H1 (cell line): ENCODE results near the gene PRKAR1B. TPM values are rescaled to one million over a fixed set of nuclear protein-coding genes. Genes with fewer than 3 reads are reported as not detected.

Experiments used
- CBX5 ChIP-seq: fragments of 300-800, 300-1000 bp; sonication (generic); IDR thresholded peaks from 2 replicates; pipeline ENCODE4 v1.7.1; 2016; ENCODE audit warnings: antibody characterized with exemption, low read length, low read depth
- E2F6 ChIP-seq: IDR thresholded peaks from 2 replicates; pipeline ENCODE4 v1.6.1; 2012; ENCODE audit warnings: inconsistent platforms
- GABPA ChIP-seq: IDR thresholded peaks from 2 replicates; pipeline ENCODE4 v1.6.1; 2011; ENCODE audit warnings: mild to moderate bottlenecking, low read length, moderate library complexity, borderline replicate concordance; ENCODE audit not compliant: insufficient read depth
- JUN ChIP-seq: IDR thresholded peaks from 2 replicates; pipeline ENCODE4 v1.6.1; 2011; ENCODE audit warnings: low read depth, mild to moderate bottlenecking, improper control_type of control experiment, low read length
- KDM1A ChIP-seq: fragments of 200-600, 300-600 bp; sonication (generic); IDR thresholded peaks from 2 replicates; pipeline ENCODE4 v1.7.1; 2016; ENCODE audit warnings: mild to moderate bottlenecking, low read length, borderline replicate concordance
- NANOG ChIP-seq: IDR thresholded peaks from 2 replicates; pipeline ENCODE4 v1.6.1; 2011; ENCODE audit warnings: low read length, low read depth, mild to moderate bottlenecking, inconsistent platforms; ENCODE audit not compliant: insufficient read depth, poor library complexity, severe bottlenecking
- POLR2AphosphoS5 ChIP-seq: IDR thresholded peaks from 2 replicates; pipeline ENCODE4 v1.6.1; 2011; ENCODE audit warnings: low read depth, low read length
- POU5F1 ChIP-seq: IDR thresholded peaks from 2 replicates; pipeline ENCODE4 v1.6.1; 2011; ENCODE audit warnings: low read depth, mild to moderate bottlenecking, low read length, moderate library complexity
- TAF1 ChIP-seq: IDR thresholded peaks from 2 replicates; pipeline ENCODE4 v1.6.1; 2011; ENCODE audit warnings: mild to moderate bottlenecking, low read depth, low read length
- polyA plus RNA-seq, 7 experiments: library from polyadenylated mRNA; depleted of rRNA in 3 of 7; stranded (reverse) in 5 of 7; unstranded in 2 of 7; fragments of >200 nt in 5 of 7; fragments of 200-250 nt in 2 of 7; gene quantifications; 1 replicate in 5 of 7; 2 replicates in 1 of 7; 4 replicates in 1 of 7; pipeline versions ENCODE4 v1.2.1 to v1.2.3, GENCODE V29; 2011 to 2013; ENCODE audit warnings: missing spikeins in 2 of 7, mixed read lengths in 2 of 7
- total RNA-seq: library from RNA; stranded (reverse); fragmentation: NEBNext Ultra II Directional; extraction: Animal tissue kit (Norgen Biotek cat#: 25700); gene quantifications from 2 replicates; pipeline ENCODE4 v1.2.1, GENCODE V29; 2021
- TF ChIP-seq, protein P1 (sequence below): fragments of 300-600 bp; sonication (generic); IDR thresholded peaks from 2 replicates; pipeline ENCODE4 v1.7.1; 2012; ENCODE audit warnings: low read length, moderate library complexity, mild to moderate bottlenecking, inconsistent platforms; ENCODE audit not compliant: insufficient replicate concordance

Gene PRKAR1B
- total and polyA plus RNA-seq, 2 of the 8 experiments (the other 6 are each of a cell fraction or from before 2014, with no cell fraction given): 12.3 to 55.7 TPM

DNA sequence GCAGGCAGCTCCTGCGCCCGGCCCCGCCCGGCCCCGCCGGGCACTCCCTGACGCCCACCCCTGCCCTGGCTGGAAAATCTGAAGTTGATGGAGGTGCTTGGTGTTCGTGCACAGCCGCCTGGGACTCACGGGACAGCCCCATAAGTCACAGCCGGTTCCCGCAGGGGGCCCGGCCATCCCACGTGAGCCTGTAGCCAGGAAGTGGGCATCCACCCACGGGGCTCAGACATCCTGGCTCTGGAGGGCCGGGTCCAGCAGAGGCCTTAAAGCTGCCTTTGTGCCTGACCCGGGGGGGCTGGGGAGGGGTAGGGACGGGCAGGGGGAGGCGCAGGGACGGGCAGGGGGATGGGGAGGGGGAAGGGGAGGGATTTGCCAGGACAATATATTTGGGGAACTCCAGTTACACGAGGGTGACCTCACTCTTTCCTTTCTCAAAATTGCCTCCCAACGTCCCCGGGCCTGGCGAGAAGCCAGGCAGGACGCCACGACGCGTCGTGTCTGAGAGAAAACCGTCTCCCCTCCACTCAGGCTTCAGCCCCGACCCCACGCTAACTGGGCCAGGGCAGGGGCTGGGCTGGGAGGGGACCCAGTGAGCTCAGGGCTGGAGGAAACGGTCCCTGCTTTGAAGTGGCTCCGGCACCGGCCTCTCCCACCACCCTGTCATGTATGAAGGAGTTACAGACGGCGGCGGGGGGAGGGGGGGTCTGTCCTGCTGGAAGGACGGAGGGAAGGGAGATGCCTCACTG, 125.3 kb downstream of the PRKAR1B start (continued):
- TF ChIP-seq, protein P1, sequence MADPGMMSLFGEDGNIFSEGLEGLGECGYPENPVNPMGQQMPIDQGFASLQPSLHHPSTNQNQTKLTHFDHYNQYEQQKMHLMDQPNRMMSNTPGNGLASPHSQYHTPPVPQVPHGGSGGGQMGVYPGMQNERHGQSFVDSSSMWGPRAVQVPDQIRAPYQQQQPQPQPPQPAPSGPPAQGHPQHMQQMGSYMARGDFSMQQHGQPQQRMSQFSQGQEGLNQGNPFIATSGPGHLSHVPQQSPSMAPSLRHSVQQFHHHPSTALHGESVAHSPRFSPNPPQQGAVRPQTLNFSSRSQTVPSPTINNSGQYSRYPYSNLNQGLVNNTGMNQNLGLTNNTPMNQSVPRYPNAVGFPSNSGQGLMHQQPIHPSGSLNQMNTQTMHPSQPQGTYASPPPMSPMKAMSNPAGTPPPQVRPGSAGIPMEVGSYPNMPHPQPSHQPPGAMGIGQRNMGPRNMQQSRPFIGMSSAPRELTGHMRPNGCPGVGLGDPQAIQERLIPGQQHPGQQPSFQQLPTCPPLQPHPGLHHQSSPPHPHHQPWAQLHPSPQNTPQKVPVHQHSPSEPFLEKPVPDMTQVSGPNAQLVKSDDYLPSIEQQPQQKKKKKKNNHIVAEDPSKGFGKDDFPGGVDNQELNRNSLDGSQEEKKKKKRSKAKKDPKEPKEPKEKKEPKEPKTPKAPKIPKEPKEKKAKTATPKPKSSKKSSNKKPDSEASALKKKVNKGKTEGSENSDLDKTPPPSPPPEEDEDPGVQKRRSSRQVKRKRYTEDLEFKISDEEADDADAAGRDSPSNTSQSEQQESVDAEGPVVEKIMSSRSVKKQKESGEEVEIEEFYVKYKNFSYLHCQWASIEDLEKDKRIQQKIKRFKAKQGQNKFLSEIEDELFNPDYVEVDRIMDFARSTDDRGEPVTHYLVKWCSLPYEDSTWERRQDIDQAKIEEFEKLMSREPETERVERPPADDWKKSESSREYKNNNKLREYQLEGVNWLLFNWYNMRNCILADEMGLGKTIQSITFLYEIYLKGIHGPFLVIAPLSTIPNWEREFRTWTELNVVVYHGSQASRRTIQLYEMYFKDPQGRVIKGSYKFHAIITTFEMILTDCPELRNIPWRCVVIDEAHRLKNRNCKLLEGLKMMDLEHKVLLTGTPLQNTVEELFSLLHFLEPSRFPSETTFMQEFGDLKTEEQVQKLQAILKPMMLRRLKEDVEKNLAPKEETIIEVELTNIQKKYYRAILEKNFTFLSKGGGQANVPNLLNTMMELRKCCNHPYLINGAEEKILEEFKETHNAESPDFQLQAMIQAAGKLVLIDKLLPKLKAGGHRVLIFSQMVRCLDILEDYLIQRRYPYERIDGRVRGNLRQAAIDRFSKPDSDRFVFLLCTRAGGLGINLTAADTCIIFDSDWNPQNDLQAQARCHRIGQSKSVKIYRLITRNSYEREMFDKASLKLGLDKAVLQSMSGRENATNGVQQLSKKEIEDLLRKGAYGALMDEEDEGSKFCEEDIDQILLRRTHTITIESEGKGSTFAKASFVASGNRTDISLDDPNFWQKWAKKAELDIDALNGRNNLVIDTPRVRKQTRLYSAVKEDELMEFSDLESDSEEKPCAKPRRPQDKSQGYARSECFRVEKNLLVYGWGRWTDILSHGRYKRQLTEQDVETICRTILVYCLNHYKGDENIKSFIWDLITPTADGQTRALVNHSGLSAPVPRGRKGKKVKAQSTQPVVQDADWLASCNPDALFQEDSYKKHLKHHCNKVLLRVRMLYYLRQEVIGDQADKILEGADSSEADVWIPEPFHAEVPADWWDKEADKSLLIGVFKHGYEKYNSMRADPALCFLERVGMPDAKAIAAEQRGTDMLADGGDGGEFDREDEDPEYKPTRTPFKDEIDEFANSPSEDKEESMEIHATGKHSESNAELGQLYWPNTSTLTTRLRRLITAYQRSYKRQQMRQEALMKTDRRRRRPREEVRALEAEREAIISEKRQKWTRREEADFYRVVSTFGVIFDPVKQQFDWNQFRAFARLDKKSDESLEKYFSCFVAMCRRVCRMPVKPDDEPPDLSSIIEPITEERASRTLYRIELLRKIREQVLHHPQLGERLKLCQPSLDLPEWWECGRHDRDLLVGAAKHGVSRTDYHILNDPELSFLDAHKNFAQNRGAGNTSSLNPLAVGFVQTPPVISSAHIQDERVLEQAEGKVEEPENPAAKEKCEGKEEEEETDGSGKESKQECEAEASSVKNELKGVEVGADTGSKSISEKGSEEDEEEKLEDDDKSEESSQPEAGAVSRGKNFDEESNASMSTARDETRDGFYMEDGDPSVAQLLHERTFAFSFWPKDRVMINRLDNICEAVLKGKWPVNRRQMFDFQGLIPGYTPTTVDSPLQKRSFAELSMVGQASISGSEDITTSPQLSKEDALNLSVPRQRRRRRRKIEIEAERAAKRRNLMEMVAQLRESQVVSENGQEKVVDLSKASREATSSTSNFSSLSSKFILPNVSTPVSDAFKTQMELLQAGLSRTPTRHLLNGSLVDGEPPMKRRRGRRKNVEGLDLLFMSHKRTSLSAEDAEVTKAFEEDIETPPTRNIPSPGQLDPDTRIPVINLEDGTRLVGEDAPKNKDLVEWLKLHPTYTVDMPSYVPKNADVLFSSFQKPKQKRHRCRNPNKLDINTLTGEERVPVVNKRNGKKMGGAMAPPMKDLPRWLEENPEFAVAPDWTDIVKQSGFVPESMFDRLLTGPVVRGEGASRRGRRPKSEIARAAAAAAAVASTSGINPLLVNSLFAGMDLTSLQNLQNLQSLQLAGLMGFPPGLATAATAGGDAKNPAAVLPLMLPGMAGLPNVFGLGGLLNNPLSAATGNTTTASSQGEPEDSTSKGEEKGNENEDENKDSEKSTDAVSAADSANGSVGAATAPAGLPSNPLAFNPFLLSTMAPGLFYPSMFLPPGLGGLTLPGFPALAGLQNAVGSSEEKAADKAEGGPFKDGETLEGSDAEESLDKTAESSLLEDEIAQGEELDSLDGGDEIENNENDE: no peak
- TF ChIP-seq JUN (no peak), CBX5 (no peak), POLR2AphosphoS5 (no peak), NANOG (no peak), E2F6 (no peak), POU5F1 (no peak), GABPA (no peak), KDM1A (no peak), TAF1 (no peak)
